DMS79 (cell line): ENCODE measurements around the gene GJD2.

ENCODE experiments used
- DNase-seq: peaks from one replicate; lab custom pipeline; 2025; lab: John Stamatoyannopoulos, UW

GJD2 gene

DNA sequence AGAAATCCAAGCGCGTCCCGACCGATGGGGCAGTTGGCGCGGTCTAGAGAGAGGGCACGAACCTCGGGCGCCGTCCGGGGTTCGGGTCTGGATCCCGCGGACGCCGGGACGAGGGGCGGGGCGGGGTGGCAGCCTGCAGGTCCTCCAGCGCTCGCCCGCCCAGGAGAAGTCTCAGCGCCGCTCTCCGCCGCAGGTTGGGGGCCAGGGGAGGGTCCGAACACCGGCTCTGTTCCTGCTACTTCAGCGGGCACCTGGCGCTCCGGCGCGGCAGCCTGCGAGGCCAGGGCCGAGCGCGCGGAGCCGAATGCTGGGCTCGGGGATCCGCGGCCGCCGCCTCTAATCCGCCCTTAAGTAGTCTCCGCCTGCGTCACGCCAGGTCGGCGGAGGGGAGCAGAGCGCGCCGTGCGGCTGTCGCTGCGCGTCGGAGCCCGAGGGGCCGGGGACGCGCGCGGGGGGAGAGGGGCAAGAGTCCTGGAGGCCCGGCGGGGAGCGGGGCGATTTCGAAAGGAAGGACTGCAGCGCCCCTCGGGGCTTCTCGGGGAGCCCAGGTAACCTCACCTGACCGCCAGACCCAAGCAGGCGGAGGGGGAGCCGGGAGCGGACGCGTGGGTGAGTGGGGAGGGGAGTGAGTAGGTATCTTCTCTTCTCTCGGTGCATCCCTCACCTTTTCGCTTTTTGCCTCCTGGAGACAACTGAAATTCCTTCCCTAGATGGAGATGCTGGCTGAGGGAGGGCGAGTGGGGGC lies at the start of gene GJD2:
TSS of gene GJD2 (minus strand) at position 325 of the 745 bp plus-strand sequence. CDS start 510 bp downstream, outside the sequence.
- DNase-seq: peak; percentile 4

DNA sequence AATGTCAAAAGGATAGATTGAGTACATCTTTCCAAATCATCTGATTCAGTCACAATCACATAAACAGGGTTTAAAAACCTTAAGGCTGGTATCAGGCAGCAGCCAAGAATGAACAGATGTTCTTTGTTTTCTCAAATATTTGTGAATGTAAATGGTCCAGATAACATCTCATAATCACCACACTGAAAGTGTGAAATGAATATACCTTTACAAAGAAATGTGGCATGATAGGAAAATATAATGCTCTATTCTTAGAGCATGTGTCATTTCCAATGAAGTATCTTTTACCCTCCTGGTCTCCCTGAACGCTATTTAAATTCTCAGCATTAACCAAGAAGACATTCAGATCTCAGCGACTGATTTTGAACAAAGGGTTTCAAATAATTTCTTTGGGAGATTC lies 49.3 kb upstream of the GJD2 start:
- no peak for DNase-seq

DNA sequence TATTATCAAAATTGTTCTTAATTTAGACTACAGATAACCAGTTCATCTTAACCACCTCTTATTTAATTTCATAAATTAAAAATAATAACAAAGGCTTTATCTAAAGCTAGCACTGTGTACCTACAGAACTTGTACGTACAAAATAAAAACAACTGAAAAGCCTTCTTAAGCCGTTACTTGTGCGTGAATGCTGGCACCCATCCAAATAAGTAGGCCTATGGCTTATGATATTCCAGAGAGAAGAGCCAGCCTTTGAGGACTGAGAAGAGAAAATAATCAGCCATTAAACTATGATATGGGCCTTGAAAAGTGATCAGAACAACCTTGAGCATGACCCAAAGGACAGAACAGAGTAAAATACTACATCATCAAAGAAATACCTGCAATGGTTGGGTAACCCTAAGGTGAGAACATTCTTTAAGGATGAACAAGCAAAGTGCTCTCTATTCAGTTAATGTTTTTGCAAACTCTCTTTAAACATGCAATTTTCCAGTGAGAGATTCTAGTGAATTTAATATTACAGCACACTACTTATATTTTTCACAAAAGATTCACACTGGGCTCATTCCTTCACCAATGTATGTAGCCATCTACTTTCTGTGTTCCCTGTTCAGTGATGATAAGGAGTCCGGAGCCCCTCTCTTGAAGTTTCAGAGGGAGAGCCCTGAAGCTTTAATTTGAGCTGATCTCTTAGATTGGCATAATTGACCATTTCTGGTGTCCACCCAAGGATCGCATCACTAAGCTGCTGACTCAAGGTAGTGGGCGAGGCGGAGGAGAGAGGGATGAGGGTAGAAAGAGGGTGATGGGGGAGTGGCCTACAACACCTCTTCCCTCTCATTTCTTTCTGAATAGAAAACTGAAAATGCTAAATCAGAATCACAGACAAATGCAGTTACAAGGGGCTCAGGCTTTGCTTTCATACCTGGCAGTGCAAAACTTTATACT lies 48.3 kb upstream of the GJD2 start:
- no peak for DNase-seq

DNA sequence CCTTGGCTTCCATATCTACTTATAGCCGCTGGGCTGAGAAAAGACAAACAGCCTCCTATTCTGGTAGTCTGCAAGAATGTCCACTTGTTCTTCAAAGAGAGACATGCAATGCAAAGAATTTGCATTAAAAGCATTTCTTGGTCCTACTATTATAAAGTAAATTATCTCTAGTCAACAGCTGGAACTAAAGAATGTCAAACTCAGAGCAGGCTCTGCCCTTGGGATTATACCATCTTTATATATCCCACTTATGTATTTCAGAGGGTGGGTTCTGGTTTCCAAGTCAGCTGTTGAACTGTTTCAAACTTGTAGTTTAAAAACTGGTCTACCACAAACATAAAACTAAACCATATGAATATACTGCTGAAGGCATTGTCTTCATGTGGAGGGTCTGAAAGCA lies 47.6 kb upstream of the GJD2 start:
- DNase-seq: no peak

DNA sequence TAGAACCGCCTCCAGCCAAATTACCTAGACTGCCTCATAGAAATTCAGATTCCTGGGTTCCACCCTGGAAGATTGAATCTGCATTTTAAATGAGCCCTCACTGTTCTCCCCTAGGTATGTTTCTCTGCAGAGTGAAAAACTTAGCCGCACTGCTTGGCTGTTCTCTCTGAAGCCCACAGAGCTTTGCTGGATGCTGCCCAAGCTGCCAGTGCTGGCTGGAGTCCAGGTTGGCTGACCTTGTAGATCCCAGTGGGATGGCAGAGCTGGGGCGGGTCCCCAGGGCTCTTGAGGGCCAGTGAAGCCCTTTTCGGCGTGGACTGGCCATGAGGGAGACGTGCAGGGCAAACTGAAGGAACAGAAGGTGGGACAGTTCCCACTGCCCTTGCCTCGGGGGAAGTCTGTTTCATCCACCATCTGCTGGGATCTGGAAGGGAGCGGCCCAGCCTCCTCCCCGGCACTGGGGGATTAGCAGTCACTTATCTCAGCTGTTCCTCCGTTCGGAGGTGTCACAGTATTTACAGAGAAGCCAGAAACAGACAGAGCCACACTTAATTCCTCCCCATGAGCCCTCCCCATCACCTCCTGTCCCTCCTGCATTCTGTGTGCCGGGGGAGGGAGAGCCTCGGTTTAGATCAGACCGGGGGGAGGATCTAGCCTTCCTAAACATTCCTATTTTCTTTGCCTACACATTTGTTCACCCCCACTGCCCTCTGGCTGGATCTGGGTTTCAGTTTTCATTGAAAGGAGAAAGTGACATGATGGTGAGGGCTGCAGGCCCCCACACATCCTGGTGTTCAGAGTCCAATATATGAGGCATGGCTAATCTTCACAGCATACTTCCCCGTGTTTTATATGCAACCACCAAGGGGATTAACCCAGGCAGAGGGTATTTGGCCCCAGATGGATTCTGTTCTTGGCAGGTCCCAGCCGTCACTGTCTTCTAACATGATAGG lies 44.6 kb upstream of the GJD2 start:
- no peak for DNase-seq

DNA sequence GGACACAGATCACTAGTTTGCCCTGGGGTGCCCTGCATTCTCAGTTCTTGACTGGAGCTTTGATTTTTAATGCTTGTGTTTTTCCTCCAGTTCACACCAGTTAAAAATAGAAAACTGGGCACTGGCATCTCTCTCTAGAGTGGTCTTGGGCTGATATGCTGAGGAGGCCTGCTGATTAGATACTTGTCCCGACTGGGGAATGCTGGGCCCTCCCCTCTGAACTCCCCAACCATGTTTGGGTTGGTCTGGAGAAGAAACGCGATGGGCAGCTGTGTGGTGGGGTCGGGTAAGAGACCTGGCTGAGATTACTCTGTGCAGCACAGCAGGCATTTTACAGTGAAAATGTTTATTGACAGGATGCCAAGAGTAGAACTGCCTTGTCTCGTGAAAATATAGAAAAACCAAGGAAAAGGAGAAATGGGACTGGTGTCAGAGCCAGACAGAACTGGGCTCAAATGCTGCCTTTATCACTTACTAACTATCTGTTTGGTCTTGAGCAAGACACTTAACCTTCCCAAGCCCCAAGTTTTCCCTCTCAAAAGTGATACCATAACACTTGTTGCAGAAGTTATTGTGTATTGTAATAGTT lies 42.1 kb upstream of the GJD2 start:
- no peak for DNase-seq

DNA sequence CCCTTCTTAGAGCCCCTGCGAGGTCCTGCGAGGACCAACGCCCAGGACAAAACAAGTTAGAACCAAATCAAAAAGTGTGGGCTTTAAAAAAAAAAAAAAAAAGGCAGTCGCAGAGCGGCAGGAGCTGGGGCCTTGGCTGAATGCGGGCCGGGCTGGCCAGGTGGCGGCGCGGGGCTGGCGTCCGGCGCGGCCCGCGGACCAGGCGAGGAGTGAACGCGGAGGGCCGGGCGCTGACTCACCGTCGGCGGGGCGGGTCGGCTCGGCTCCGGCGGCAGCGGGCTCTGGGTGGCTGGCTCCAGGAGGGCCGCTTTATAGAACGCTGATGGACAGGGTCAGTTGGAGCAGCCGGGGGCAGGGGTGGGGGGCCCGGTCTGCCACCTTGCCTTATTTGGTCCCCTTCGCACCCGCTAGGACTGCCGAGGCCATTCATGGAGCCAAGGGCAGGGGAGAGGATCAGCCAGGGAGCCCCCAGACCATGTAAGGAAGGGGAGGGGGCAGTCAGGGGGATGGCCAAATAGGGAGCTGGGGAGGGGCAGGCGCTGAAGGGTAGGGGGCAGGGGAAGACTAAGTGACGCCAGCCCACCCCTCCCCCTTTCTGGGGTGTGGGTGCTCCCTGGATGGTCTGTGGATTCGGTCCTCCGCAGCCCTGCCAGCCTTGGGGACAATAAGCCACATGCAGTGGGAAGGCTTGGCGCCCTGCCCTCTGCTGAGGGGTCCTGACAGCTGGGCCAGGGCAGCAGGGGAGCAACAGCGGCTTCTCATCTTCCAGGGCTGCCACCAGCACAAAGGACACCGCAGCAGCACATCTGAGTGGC lies 40.7 kb upstream of the GJD2 start, which contains the start of gene ACTC1:
TSS of gene ACTC1 (minus strand) at position 283 of the 815 bp plus-strand sequence. CDS start 741 bp downstream, outside the sequence.
- DNase-seq: no peak

DNA sequence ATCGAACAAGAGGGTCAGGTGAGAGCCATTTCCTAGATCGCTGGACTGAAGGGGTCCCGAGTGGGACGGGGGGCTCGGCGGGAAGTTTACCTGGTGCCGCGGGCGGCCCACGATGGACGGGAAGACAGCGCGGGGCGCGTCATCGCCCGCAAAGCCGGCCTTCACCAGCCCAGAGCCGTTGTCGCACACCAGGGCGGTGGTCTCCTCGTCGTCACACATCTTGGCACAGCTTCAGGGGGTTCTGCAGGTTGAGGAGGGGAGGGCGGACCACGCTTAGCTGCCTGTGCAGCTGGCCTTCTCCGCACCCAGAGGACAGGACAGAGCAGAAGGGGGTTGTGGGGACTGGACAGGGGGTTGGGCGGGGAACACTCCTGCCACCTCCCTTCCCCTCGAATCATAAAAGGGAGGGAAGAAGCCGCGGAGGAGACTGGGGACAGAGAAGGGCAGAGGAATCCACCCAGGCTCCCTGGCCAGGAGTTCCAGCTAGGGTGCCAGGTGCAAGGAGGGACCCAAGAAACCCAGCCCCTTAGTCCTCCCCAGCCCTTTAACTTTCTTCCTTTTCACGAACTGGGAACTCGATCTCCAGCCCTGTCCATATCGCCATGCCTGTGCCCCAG lies 39.9 kb upstream of the GJD2 start:
- DNase-seq: no peak

DNA sequence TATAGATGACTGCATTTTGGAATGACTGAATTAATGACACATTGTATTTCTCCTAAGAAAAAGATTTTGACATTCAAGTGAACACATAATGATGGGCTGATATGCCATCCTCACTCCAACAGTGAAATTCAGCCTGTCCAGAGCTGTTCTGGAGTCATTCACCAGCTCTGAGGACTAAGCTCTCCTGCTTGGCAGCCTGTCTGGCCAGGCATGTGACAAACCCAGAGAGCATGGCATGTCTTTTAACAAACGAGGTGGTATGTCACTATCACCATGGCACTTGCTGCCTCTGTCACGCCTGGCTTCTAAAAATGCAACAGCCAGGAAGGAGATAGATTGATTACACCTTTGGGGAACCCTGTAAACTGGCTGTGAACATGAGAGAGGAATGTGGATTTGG lies 39.1 kb upstream of the GJD2 start:
- no peak for DNase-seq

DNA sequence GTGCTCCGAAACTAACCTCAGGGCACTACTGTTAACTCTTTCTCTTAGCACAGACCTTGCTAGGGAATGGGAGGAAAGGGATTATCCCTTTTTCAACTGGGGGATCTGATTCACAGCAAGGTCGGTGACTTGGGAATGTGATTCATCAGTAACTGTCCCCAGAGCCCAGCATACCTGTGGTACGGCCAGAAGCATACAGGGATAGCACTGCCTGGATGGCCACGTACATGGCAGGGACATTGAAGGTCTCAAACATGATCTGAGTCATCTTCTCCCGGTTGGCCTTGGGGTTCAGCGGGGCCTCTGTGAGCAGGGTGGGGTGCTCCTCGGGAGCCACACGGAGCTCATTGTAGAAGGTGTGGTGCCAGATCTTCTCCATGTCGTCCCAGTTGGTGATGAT lies 38.3 kb upstream of the GJD2 start:
- DNase-seq: no peak

DNA sequence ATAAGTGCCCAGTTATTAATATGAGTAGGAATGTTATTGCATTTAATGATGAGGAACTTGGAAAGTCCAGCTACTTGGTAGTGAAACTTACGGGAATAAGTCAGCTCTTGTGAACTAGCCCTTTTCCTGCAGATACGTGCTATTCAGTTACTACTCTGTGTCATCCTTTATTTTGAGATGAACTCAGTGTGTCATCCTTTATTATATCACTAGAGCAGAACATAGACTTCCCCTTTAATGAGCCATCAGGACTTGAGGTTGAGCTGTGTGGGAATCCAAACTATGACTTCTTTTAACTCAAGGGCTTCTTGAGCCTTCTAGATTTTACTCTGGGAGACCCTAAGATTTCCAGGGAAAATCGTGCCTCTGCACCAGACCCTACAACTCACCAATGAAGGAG lies 36.9 kb upstream of the GJD2 start:
- DNase-seq: no peak

DNA sequence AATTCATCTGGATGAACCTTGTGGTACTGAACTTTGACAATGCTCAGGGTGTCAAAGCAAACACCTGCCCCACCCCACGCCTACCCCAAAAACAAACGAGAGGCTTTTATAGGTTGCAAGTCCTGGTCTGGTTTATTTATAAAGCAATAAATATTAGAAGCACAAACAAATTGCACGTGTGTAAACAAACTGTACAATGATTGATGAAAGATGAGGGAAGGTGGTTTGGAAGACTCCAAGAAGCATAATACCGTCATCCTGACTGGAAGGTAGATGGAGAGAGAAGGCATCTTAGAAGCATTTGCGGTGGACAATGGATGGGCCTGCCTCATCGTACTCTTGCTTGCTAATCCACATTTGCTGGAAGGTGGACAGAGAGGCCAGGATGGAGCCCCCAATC lies 35.3 kb upstream of the GJD2 start:
- DNase-seq: no peak

DNA sequence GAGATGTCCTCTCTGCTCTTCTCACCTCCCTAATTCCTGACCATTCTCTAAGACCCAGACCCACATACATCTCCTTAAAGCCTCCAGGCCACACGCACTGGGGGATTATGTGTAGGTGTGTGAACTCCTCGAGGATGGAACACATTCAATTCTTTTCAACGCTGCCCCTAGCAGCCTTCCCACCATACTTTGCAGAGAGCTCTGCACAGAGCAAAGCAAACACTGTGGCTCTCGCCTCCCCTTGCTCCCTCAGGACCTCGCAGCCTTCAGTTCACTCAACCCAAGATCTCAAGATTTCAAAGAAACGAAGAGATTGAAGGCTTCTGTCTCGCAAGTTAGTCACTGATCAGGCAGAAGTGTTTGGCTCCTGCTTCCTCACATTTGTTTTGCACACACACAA lies 34.5 kb upstream of the GJD2 start:
- DNase-seq: no peak

DNA sequence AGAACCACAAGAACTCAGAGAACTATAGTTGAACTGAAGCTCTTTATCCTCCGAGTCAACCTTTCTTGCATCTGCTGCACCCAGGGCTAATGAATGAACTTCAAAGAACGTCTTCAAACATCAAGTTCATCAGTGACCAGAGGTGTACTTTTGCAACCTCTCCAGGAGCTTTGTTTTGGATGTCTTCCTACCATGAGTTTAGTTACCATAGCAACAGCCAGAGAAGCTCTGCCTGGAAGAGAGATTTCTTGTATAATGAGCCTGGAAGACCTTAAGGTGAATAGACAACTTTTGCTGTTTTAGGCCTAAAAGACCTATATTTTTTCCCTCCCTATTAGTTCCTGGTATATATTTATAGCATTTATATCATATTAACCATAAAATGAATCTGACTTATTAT lies 31.4 kb upstream of the GJD2 start:
- DNase-seq: no peak

DNA sequence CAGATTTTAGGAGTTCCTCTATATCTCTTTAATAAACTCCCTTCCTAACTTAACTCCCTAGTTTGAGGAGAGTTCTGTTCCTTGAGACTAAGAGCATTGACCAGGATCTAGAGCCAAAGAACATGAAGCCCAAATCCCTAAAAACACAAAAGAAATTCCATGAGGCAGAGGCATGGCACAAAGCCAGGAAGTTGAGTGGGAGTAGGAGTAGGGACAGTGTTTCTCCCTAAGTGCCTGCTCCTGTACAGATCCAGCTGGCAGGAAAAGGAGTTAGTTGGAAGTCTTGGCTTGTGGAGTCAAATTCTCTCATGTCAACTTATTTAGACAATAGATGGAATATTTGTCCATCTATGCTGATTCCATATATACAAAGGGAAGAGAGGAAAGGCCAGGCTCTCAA lies 29.2 kb upstream of the GJD2 start:
- no peak for DNase-seq

DNA sequence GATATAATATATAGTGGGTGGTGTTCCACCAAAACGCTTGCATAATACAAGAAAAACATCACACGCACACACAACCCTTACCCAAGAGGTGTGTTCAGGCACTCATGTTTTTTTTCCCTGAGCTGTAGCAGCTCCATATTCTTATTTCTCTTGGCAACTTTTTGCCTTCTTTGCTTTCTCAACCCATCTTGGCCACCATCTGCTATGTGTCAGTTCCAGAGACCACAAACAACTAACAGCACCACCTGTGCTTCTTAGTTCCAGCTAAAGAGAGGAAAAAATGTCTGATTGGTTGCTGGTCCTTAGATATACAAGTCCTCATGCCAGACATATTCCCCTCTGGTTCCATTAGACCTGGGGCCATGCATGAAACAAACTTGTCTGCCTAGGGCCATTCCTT lies 28.6 kb upstream of the GJD2 start:
- DNase-seq: no peak

DNA sequence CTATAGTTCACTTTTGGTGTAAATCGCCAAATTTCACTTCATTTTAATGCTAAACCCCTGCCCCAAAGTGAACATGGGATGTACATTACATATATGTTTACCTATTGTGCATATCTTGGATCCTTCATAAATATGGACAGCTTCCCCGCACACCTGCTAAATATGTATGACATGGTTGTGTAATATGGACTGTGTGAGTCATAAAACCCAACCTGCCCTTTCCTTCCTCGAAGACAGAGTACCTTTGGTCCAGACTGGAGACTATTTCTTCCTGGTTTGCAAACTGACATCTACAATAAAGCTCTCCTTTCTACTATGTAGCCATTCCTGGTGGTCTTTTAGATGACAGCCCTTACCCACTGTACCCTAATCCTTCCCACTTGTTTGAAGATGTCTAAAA lies 28.1 kb upstream of the GJD2 start:
- no peak for DNase-seq

DNA sequence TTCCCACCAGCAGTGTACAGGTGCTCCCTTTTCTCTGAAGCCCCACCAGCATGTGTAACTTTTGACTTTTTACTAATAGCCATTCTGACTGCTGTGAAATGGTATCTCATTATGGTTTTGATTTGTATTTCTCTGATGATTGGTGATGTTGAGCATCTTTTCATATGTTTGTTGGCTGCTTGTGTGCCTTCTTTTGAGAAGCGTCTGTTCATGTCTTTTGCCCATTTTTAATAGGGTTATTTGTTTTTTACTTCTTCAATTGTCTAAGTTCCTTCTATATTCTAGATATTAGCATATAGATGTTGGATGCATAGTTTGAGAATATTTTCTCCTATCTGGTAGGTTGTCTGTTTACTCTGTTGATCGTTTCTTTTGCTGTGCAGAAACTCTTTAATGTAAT lies 25.9 kb upstream of the GJD2 start:
- no peak for DNase-seq

DNA sequence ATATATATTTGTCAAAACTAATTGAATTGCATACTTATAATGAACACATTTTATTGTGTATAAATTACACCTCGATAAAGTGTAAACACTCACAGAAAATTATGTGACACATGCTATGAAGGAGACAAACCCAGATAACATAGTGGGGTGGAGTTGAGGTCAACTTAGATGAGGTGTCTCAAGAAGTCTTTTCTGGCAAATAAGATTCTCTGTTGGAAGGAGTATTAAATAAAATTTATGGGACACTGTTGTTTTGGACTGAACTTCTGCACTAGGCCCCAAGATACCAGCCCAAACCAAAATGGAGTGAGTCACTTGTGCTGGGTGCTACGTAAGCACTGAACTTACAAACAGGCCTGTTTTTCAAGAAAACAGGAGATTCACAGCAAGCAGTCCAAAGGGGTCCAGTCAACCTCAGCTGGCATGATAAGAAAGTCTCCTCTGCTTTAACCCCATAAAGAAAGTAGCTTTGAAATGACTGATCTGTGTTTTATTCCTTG lies 21.9 kb upstream of the GJD2 start:
- no peak for DNase-seq

DNA sequence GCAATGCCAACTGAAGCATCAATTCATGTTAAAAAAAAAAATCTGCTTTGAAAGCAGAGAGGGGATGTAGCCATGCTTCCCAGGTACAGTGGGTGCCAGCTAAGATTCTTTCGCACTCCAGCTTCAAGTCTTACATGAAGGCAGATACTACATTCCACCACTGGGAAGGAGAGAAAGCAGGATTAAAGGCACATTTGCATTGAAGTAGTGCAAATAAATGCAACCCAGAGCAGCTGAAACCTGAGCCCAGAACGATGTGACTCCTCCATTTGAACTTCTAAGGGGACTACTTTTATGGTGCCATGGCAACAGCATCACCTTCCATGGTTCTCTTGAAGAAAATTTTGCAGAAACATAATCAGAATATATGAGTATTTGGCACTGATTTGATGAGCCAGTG lies 19.1 kb upstream of the GJD2 start:
- no peak for DNase-seq
